T47D (cell line): Measurements from ENCODE around the gene PCCA.
"Not testable (repeated sequence)": the region's sequence is repeated elsewhere in the genome, so short reads cannot be mapped to it uniquely, and the experiment has no call there.

ENCODE experiments used
- DNase-seq, 2 experiments: peaks; one replicate each; pipeline versions ENCODE4 v3.0.0 to v3.0.0-alpha.2; 2011 to 2012; ENCODE audit warnings: low read depth in 1 of 2, low spot score in 1 of 2
- JUND ChIP-seq: IDR thresholded peaks from 2 replicates; pipeline ENCODE4 v1.6.1; 2012; ENCODE audit warnings: low read depth
- in situ Hi-C: cut with HindIII; loops from 2 replicates; pipeline ENCODE4 v1.10.0; 2016; ENCODE audit warnings: low sequenced_read_pairs, low pct_unique_long_range_greater_than_20kb

The PCCA gene

DNA sequence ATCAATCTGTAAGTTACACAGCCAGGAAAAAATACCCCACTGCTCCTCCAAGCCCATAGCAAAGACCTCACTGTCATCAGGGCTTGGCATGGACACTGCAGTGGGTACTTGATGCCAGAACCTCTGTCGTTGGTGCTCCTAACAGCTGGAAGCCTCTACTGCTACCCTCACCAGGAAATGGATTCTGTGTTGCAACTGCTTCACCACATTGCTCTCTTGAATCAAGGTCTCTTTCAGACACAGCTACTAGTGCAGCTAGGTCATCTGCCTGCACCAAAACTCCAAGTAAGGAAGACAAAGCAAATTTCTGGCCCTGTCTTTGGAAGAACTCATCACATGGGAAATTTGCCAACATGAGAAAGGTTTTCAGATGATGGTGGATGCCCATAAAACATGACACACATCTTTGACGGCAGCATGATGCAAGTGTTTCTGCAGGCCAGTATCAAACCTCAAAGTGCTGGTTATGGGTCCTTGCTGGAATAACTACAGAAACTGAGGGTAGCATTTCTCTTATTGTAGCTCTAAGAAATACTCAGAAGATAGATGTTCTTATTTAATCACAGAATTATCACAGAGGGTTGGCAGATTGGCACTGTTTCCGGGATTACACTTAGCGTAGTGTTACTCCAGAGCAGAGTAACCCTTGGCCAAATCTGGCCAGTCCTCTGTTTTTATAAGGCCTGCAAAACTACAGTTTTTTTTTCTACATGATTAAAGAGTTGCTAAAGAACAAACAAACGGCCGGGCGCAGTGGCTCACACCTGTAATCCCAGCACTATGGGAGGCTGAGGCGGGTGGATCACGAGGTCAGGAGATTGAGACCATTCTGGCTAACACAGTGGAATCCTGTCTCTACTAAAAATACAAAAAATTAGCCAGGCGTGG is 12.9 kb upstream of the PCCA start:
- no peak for DNase-seq

DNA sequence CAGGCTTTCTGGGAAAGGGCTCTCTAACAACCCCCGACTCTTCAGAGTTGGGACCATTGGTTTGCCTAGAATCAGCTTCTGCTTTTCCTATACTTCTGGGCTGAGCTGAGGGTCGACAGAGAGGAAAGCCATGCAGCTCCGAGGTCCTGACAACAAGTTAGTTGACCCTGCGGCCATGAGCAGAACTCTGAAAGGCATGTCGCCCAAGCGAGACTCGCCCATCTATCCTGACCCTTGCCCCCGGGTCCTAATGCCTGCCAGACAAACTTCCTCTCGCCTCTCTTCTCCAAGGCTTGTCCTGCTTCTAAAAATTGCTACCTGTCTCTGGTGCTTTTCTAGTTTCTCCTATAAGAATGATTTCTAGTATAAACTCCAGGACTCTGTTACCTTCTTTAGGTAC is 9.9 kb upstream of the PCCA start:
- DNase-seq, in situ Hi-C loops: not testable (repeated sequence)

More for the DNA sequence above, 12.9 kb upstream of the PCCA start:
- in situ Hi-C loops: no loop called here
- no peak for TF ChIP-seq JUND

DNA sequence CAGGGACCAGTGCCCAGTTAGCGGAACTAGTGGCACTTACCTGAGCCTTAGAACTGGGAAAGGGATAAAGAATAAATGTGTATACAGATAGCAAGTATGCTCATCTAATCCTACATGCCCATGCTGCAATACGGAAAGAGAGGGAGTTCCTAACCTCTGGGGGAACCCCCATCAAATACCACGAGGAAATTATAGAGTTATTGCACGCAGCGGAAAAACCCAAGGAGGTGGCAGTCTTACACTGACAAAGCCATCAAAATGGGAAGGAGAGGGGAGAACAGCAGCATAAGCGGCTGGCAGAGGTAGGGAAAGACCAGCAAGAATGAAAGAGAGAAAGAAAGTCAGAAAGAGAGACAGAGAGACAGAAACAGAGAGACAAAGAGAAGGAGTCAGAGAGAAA is 5.5 kb upstream of the PCCA start:
- DNase-seq, in situ Hi-C loops: not testable (repeated sequence)

GRCh38 chr13:100088273-100088643 is 635 bp upstream of the PCCA start:
- in situ Hi-C loops: no loop called here
- DNase-seq: no peak
- no peak for TF ChIP-seq JUND

DNA sequence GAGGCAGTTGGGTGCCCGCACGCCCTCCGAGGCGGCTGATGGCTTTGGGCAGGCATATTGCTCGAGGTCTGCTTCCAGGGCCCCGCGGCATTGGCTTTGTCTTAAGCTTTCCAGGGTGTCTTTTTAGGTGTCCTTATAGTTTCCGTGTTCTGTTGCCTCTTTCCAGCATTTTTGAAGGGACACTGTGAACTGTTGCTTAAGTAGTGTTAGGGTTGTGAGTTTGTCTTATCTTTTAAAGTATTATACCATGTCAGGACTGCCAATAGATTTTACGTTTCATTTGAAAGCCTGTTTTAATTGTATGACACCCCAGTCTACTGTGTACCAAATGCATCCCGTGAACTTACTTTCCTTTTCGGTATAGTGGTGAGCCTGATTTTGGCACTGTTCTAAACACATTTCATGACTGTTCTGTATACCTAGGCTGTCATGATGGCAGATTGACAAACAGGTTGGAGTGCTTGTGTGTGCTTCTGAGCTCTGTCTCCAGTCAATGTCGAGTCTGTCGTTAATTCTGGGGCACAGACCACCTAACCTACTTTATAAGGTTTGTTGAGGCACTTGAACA is 656 bp downstream of the PCCA start:
- DNase-seq: peak in 1 of 2 experiments; percentile 64
- in situ Hi-C loops: no loop called here

DNA sequence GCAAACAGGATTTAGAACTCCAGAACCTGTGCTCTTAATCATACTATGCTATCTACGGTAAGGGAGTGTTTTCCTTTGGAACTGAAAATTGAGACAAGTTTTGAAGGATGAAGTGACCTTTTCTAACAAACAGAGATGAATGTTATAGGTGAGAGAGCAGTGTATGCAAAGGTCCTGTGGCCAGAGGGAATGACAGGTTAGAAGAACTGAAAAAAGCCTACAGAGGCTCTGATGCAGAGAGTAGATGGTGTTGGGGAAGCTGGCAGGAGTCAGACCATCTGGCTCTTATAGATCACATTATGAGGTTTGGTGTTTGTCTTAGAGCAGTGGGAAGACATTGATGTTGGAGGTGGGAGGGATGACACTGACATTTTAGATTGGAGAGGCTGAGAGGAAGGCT is 2.0 kb downstream of the PCCA start:
- in situ Hi-C loops: no loop called here
- DNase-seq: no peak
- no peak for TF ChIP-seq JUND

More for the DNA sequence above, 656 bp downstream of the PCCA start:
- TF ChIP-seq JUND: no peak

GRCh38 chr13:100091391-100091790 is 2.5 kb downstream of the PCCA start:
- no peak for TF ChIP-seq JUND

DNA sequence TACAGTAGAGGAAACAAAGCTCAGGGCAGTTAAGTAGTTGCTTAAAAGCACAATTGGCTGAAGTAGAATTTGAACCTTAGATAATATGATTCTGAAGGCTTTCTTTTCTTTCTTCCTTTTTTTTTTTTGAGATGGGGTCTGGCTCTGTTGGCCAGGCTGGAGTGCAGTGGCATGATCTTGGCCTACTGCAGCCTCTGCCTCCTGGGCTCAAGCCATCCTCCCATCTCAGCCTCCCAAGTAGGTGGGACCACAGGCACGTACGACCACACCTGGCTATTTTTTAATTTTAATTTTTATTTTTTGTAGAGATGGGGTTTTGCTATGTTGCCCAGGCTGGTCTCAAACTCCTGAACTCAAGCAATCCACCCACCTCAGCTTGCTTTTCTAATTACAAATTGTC is 3.4 kb downstream of the PCCA start:
- in situ Hi-C loops, DNase-seq: not testable (repeated sequence)

More at GRCh38 chr13:100091391-100091790, 2.5 kb downstream of the PCCA start:
- in situ Hi-C loops: no loop called here
- no peak for DNase-seq

DNA sequence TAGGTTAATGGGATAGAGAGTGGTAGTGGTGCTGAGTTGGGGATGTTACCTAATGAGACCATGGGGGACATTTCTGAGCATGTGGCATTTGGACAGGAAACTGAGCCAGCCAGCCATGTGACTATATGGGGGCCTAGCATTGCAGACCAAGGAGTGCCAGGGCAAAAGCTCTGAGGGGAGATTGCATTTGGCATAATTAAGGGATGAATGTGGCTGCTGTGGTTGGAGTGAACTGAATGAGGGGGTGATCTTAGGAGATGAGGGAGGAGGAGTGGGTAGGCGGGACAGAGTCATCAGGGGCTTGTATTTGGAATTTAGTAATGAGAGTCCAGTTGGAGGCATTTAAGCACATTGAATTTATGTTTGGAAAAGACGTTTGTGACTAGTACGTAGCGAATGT is 6.6 kb downstream of the PCCA start:
- in situ Hi-C loops: no loop called here
- TF ChIP-seq JUND: no peak
- no peak for DNase-seq

- TF ChIP-seq JUND: no peak
- no peak for DNase-seq
- in situ Hi-C loops: no loop called here
Measured at GRCh38 chr13:100096526-100096925, 7.6 kb downstream of the PCCA start.

DNA sequence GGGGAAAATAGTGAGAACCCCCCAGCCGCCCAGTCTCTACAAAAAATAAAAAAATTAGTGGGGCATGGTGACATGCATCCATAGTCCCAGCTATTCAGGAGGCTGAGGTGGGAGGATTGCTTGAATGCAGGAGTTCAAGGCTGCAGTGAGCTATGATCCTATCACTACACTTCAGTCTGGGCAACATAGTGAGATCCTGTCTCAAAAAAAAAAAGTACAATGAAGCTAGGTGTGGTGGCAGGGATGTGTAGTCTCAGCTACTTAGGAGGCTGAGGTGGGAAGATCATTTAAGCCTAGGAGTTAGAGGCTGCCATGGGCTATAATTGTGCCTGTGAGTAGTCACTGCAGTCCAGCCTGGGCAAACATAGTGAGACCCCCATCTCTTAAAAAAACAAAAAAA is 8.9 kb downstream of the PCCA start:
- in situ Hi-C loops: no loop called here
- no peak for DNase-seq
- no peak for TF ChIP-seq JUND

- no peak for DNase-seq
- no peak for TF ChIP-seq JUND
- in situ Hi-C loops: no loop called here
Measured at GRCh38 chr13:100098445-100099116, 9.7 kb downstream of the PCCA start.

- in situ Hi-C loops, DNase-seq: not testable (repeated sequence)
Measured at GRCh38 chr13:100099117-100099445, 10.2 kb downstream of the PCCA start.
